Transverse colon (tissue), 4 donors: ENCODE results near the gene MED27. TPM values are rescaled to one million over a fixed set of nuclear protein-coding genes. Genes with fewer than 3 reads are reported as not detected.

Experiments
- DNase-seq: peaks from one replicate; pipeline ENCODE4 v3.0.0-alpha.2; 2019
- H3K27ac ChIP-seq, 4 donors: fragments of 200-600 bp; sonication (generic); 2 replicates each; pipeline ENCODE4 v1.5.1; 2016 to 2018; ENCODE audit warnings: inconsistent platforms in 4 of 4
- H3K27me3 ChIP-seq: fragments of 200-600 bp; sonication (generic); 2 replicates; pipeline ENCODE4 v1.5.1; 2017; ENCODE audit warnings: inconsistent platforms
- H3K36me3 ChIP-seq, 4 donors: fragments of 200-600 bp; sonication (generic); 2 replicates each; pipeline ENCODE4 v1.5.1; 2017 to 2019; ENCODE audit warnings: inconsistent platforms in 4 of 4
- H3K4me1 ChIP-seq, 4 donors: fragments of 200-600 bp; sonication (generic); 2 replicates each; pipeline ENCODE4 v1.5.1; 2017 to 2020; ENCODE audit warnings: inconsistent platforms in 4 of 4
- H3K4me3 ChIP-seq, 4 donors: fragments of 200-600 bp; sonication (generic); 1 replicate in 1 of 4; 2 replicates in 3 of 4; pipeline versions ENCODE4 v1.5.1 to v1.6.1; 2017 to 2019; ENCODE audit warnings: inconsistent platforms in 4 of 4
- H3K9me3 ChIP-seq, 2 donors: fragments of 200-600 bp; sonication (generic); 2 replicates each; pipeline ENCODE4 v1.5.1; 2017 to 2019; ENCODE audit warnings: inconsistent platforms in 2 of 2
- CTCF ChIP-seq, 5 experiments: fragments of 200-600 bp in 3 of 5; fragments of 450-650 bp in 2 of 5; sonication (generic) in 3 of 5; IDR thresholded peaks; 1 replicate in 2 of 5; 2 replicates in 3 of 5; pipeline ENCODE4 v1.5.1; 2016 to 2017; ENCODE audit warnings: antibody characterized with exemption in 5 of 5, inconsistent platforms in 3 of 5, mild to moderate bottlenecking in 2 of 5, moderate library complexity in 1 of 5
- EP300 ChIP-seq: sonication (generic); formaldehyde crosslinking; IDR thresholded peaks from one replicate; pipeline ENCODE4 v1.6.1; 2017; ENCODE audit warnings: antibody characterized with exemption, low read depth
- POLR2A ChIP-seq: fragments of 450-650 bp; IDR thresholded peaks from one replicate; pipeline ENCODE4 v1.6.1; 2016; ENCODE audit warnings: antibody characterized with exemption, mild to moderate bottlenecking, moderate library complexity
- POLR2AphosphoS5 ChIP-seq, 3 donors: sonication (generic); formaldehyde crosslinking; IDR thresholded peaks; one replicate each; pipeline ENCODE4 v1.6.1; 2016; ENCODE audit warnings: antibody characterized with exemption in 3 of 3
- WGBS, 2 donors: methylation state at CpG; one replicate each; pipeline ENCODE4 v1.1.5; 2018; ENCODE audit warnings: low coverage in 1 of 2; 5-methylcytosine and 5-hydroxymethylcytosine counted together
- in situ Hi-C, 4 donors: fragments of 200-750 bp; cut with MboI; loops; one replicate each; pipeline versions ENCODE4 v1.15.0 to v1.15.1; 2017; ENCODE audit warnings: low sequenced_read_pairs in 3 of 4, low pct_ligation_motif_present in 1 of 4, low pct_unique_long_range_greater_than_20kb in 1 of 4
- intact Hi-C: fragments of 100-400 bp; cut with DNase I; formaldehyde crosslinking; loops from one replicate; pipeline ENCODE4 v1.15.1; 2023; ENCODE audit warnings: low total_unique reads
- total RNA-seq, 4 donors: library from RNA; depleted of rRNA; stranded (reverse); fragments of >200 nt; gene quantifications; one replicate each; pipeline ENCODE4 v1.1.0, GENCODE V29; 2016

MED27 gene
- total RNA-seq, 4 donors from 2014 or later = 2.6 to 12.6 (median 7.1) TPM

- DNase-seq = no peak
- no peak overlapping the region for H3K4me3 ChIP-seq
- H3K36me3 ChIP-seq = no peaks in the 10 kb centered on the region
- 80 to 81% methylated on average over 1 of the region's 1 CpG for WGBS, 2 donors
- intact Hi-C loops (no loop called here), in situ Hi-C loops (no loop called here)
- no peak overlapping the region for H3K27ac ChIP-seq
- no peaks in the 10 kb centered on the region for H3K27me3 ChIP-seq
- TF ChIP-seq CTCF (IDR thresholded peaks at IDR 0.05) (no peak), POLR2A (no peak), POLR2AphosphoS5 (IDR thresholded peaks at IDR 0.05) (no peak), EP300 (no peak)
- H3K9me3 ChIP-seq = no peaks in the 10 kb centered on the region
- no peaks in the 10 kb centered on the region for H3K4me1 ChIP-seq
Observed at GRCh38 chr9:131919216-131919615, 160.5 kb downstream of the MED27 start.

DNA sequence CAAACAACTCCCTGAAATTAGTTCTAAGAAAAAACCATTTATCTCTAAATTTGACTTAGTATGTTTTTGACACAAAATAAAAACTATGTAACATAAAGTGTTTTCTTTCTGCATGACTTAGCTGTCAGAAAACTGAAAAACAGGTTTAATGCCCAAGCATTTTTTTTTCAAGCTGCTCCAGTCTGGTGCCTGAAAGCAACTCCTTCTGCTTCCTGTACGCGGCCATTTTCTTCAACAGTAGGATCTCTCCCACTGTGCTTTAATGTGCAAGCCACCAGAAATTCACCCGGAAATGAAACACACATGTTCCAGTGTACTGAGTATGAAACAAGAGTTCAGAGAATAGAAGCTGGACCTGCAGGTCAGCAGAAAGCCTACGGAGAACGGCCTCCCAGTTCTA, 161.2 kb downstream of the MED27 start:
- WGBS, 2 donors = 97 to 100% methylated on average over 4 to 5 of the region's 5 CpGs
- no peak overlapping the region for H3K4me3 ChIP-seq
- DNase-seq = no peak
- no peaks in the 10 kb centered on the region for H3K36me3 ChIP-seq
- TF ChIP-seq POLR2A = no peak
- in situ Hi-C loops = no loop called here
- no peaks in the 10 kb centered on the region for H3K9me3 ChIP-seq
- H3K4me1 ChIP-seq = no peaks in the 10 kb centered on the region
- H3K27me3 ChIP-seq = no peaks in the 10 kb centered on the region
- intact Hi-C loops = no loop called here
- H3K27ac ChIP-seq = no peak overlapping the region

DNA sequence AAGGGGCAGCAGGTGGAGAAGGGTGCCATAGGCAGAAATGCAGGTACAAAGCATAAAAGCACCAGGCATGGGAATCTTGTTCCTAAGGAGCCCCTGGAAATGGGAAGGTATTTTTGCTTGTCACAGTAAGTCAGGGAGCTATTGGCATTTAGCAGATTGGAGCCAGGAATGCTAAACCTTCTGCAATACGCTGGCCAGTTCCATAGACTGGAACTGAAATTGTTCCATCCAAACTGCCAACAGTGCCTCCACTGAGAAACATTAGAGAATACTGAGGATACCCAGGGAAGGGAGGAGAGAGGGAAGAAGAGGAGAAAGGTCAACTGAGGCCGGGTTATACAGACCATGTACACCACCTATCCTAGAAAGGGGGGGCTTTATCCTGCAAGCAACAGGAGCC, 162.7 kb downstream of the MED27 start:
- WGBS, 2 donors = 95 to 100% methylated on average over 1 to 2 of the region's 2 CpGs
- Histone ChIP-seq H3K4me3 (no peak overlapping the region), H3K9me3 (no peaks in the 10 kb centered on the region), H3K4me1 (no peaks in the 10 kb centered on the region), H3K36me3 (no peaks in the 10 kb centered on the region), H3K27ac (no peak overlapping the region), H3K27me3 (no peaks in the 10 kb centered on the region)
- DNase-seq = no peak
- intact Hi-C loops (no loop called here), in situ Hi-C loops (no loop called here)
- TF ChIP-seq POLR2A (no peak), CTCF (IDR thresholded peaks at IDR 0.05) (no peak), POLR2AphosphoS5 (IDR thresholded peaks at IDR 0.05) (no peak), EP300 (no peak)

DNA sequence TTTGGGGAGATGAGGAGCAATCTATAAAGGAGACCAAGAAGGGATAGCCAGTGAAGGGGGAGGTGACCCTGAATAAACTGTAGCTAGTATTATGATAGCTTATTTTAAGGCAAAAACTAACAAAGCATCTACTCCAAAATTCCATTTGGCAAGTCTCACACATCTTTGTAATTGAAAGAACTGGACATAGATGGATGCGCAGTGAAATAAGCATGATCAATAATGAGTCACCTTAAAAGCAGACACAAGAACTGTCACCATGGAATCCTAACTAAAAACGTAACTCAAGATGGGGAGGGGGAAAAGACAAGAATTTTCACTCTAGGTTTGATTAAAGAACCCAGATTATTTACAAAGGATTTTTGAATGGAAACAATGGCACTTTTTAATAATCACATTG, 164.5 kb downstream of the MED27 start:
- Histone ChIP-seq H3K27ac (no peak overlapping the region), H3K4me1 (no peaks in the 10 kb centered on the region), H3K9me3 (no peaks in the 10 kb centered on the region), H3K36me3 (no peaks in the 10 kb centered on the region), H3K27me3 (no peaks in the 10 kb centered on the region), H3K4me3 (no peak overlapping the region)
- TF ChIP-seq POLR2AphosphoS5 (IDR thresholded peaks at IDR 0.05) = no peak
- TF ChIP-seq CTCF (IDR thresholded peaks at IDR 0.05) = no peak
- TF ChIP-seq POLR2A = no peak
- TF ChIP-seq EP300 = no peak
- in situ Hi-C loops (no loop called here), intact Hi-C loops (no loop called here)
- 91 to 93% methylated on average over 2 of the region's 2 CpGs for WGBS, 2 donors
- DNase-seq = no peak

DNA sequence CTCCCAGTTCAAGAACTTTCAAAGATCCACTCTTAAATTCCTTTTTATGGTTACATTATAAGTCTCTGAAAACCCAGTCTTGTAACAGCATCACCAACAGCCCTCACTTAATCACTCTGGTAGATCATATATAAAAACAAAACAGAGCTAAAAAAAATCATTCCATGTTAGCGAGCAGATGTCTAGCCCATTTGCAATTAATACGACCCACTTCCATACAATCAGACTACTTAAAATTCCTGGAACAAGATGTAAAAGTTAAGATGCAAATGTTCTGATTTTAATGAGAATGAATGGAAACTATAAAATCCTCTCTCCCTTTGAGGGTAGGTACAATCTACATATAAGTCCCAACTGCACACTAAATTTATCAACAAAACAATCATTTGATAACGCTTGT, 167.0 kb downstream of the MED27 start:
- no peaks in the 10 kb centered on the region for H3K4me1 ChIP-seq
- intact Hi-C loops = no loop called here
- H3K9me3 ChIP-seq = no peaks in the 10 kb centered on the region
- TF ChIP-seq CTCF (IDR thresholded peaks at IDR 0.05) (no peak), POLR2A (no peak), POLR2AphosphoS5 (IDR thresholded peaks at IDR 0.05) (no peak), EP300 (no peak)
- no peak for DNase-seq
- WGBS, 2 donors = 92 to 97% methylated on average over 3 of the region's 3 CpGs
- in situ Hi-C loops = no loop called here
- H3K4me3 ChIP-seq = no peak overlapping the region
- H3K36me3 ChIP-seq = no peaks in the 10 kb centered on the region
- no peak overlapping the region for H3K27ac ChIP-seq
- H3K27me3 ChIP-seq = no peaks in the 10 kb centered on the region
